ENCODE results near the gene PAK5. TPM values are rescaled to one million over a fixed set of nuclear protein-coding genes. Genes with fewer than 3 reads are reported as not detected.

The PAK5 gene
- total RNA-seq, 1 experiment from 2014 or later: not detected

DNA sequence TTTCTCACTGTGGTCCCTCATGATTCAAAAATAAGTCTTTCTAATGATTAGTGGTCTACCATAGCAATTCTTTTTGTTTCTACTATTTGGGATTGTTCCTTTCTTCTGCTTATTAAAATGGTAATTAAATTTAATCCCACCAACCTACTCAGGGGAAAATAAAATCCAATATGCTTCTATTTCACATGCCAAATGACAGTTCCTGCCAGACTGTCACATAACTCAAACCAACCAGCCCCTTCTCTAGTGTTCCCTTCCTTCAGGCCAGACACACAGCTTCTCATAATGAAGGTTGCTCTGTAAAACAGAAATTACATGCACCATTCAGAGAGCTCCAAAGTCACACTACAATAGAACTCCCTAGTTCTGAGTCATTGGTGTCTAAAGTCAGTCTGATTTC lies 23.2 kb downstream of the PAK5 start:
- Histone ChIP-seq H3K4me2 (ENCODE audit: low read length) (no peak overlapping the region), H4K20me1 (ENCODE audit: low read length) (no peaks in the 10 kb centered on the region), H3K4me1 (ENCODE audit: insufficient read depth, low read length) (no peaks in the 10 kb centered on the region), H3K27ac (ENCODE audit: low read length) (no peak overlapping the region), H3K79me2 (ENCODE audit: low read length) (no peaks in the 10 kb centered on the region), H3F3A (ENCODE audit: low read length, unreplicated experiment) (no peaks in the 10 kb centered on the region), H3K36me3 (ENCODE audit: low read depth, low read length) (no peaks in the 10 kb centered on the region), H3K4me3 (ENCODE audit: low read length) (no peak overlapping the region), H3K9me3 (ENCODE audit: low read length) (no peaks in the 10 kb centered on the region), H3K9ac (ENCODE audit: low read length) (no peak overlapping the region), H3K27me3 (ENCODE audit: low read length) (peaks cover 71% of the 10 kb centered on the region), H2AFZ (ENCODE audit: low read length) (no peak overlapping the region), H3K9me2 (replicated peaks; ENCODE audit: low read length) (no peaks in the 10 kb centered on the region)
- CTCF ChIA-PET: no interaction called here
- no peak for ATAC-seq
- DNase-seq: no peak
- TF ChIP-seq EZH2phosphoT487 (IDR thresholded peaks at IDR 0.05; ENCODE audit: borderline replicate concordance, low read length) (no peak), EZH2 (IDR thresholded peaks at IDR 0.05; ENCODE audit: low read length, unreplicated experiment) (no peak), CTCF (conservative IDR thresholded peaks at IDR 0.05; ENCODE audit: low read depth, low read length) (no peak)
- intact Hi-C loops (cut with micrococcal nuclease): no loop called here
- POLR2A ChIA-PET (ENCODE audit: unreplicated experiment): no interaction called here
- BruUV-seq (replicated peaks): no TSS peak

GRCh38 chr20:9810738-9811137 lies 28.1 kb downstream of the PAK5 start:
- H4K20me1 ChIP-seq (ENCODE audit: low read length): no peaks in the 10 kb centered on the region
- no peaks in the 10 kb centered on the region for H3K9me3 ChIP-seq (ENCODE audit: low read length)
- POLR2A ChIA-PET (ENCODE audit: unreplicated experiment): no interaction called here
- DNase-seq (no peak), ATAC-seq (no peak)
- no peak overlapping the region for H3K4me2 ChIP-seq (ENCODE audit: low read length)
- H3K4me3 ChIP-seq (ENCODE audit: low read length): no peak overlapping the region
- no peak overlapping the region for H2AFZ ChIP-seq (ENCODE audit: low read length)
- no peaks in the 10 kb centered on the region for H3K79me2 ChIP-seq (ENCODE audit: low read length)
- intact Hi-C loops (cut with micrococcal nuclease): no loop called here
- CTCF ChIA-PET: no interaction called here
- no peaks in the 10 kb centered on the region for H3K36me3 ChIP-seq (ENCODE audit: low read depth, low read length)
- peaks cover 68% of the 10 kb centered on the region for H3K27me3 ChIP-seq (ENCODE audit: low read length)
- no peak overlapping the region for H3K27ac ChIP-seq (ENCODE audit: low read length)
- TF ChIP-seq CTCF (conservative IDR thresholded peaks at IDR 0.05; ENCODE audit: low read depth, low read length) (no peak), EZH2phosphoT487 (IDR thresholded peaks at IDR 0.05; ENCODE audit: borderline replicate concordance, low read length) (no peak), EZH2 (IDR thresholded peaks at IDR 0.05; ENCODE audit: low read length, unreplicated experiment) (no peak)
- no peaks in the 10 kb centered on the region for H3K9me2 ChIP-seq (replicated peaks; ENCODE audit: low read length)
- BruUV-seq (replicated peaks): no TSS peak
- no peaks in the 10 kb centered on the region for H3K4me1 ChIP-seq (ENCODE audit: insufficient read depth, low read length)
- no peaks in the 10 kb centered on the region for H3F3A ChIP-seq (ENCODE audit: low read length, unreplicated experiment)
- no peak overlapping the region for H3K9ac ChIP-seq (ENCODE audit: low read length)

- intact Hi-C loops (cut with micrococcal nuclease): no loop called here
- Histone ChIP-seq H3K36me3 (ENCODE audit: low read depth, low read length) (no peaks in the 10 kb centered on the region), H3K9me3 (ENCODE audit: low read length) (no peaks in the 10 kb centered on the region), H3K27ac (ENCODE audit: low read length) (no peak overlapping the region), H3F3A (ENCODE audit: low read length, unreplicated experiment) (no peaks in the 10 kb centered on the region), H3K9me2 (replicated peaks; ENCODE audit: low read length) (no peaks in the 10 kb centered on the region), H4K20me1 (ENCODE audit: low read length) (no peaks in the 10 kb centered on the region), H3K4me1 (ENCODE audit: insufficient read depth, low read length) (no peaks in the 10 kb centered on the region), H3K9ac (ENCODE audit: low read length) (no peak overlapping the region), H2AFZ (ENCODE audit: low read length) (no peak overlapping the region), H3K4me2 (ENCODE audit: low read length) (no peak overlapping the region), H3K27me3 (ENCODE audit: low read length) (peaks cover 79% of the 10 kb centered on the region), H3K4me3 (ENCODE audit: low read length) (no peak overlapping the region), H3K79me2 (ENCODE audit: low read length) (no peaks in the 10 kb centered on the region)
- ChIA-PET CTCF (no interaction called here), POLR2A (ENCODE audit: unreplicated experiment) (no interaction called here)
- DNase-seq (no peak), ATAC-seq (no peak)
- TF ChIP-seq EZH2 (IDR thresholded peaks at IDR 0.05; ENCODE audit: low read length, unreplicated experiment): no peak
- no peak for TF ChIP-seq EZH2phosphoT487 (IDR thresholded peaks at IDR 0.05; ENCODE audit: borderline replicate concordance, low read length)
- TF ChIP-seq CTCF (conservative IDR thresholded peaks at IDR 0.05; ENCODE audit: low read depth, low read length): no peak
- BruUV-seq (replicated peaks): no TSS peak
Measured at GRCh38 chr20:9809271-9809670, 29.6 kb downstream of the PAK5 start.

Measured in PC-3 (cell line).